Measurements from ENCODE around the gene CPAMD8. TPM values are rescaled to one million over a fixed set of nuclear protein-coding genes. Genes with fewer than 3 reads are reported as not detected.
"Not testable (repeated sequence)": the region's sequence is repeated elsewhere in the genome, so short reads cannot be mapped to it uniquely, and the experiment has no call there.

CPAMD8 gene
- total and polyA plus RNA-seq, 11 donors, result 5.2 to 49.5 (median 16.9) TPM

- H3K27ac ChIP-seq, result peak overlapping the region in 3 of 12 donors; percentile 25 to 72 (median 26)
- TF ChIP-seq CTCF (IDR thresholded peaks at IDR 0.05) (no peak), POLR2A (IDR thresholded peaks at IDR 0.05) (no peak)
- H3K36me3 ChIP-seq, result no peaks in the 10 kb centered on the region
- DNase-seq (no peak), ATAC-seq (no peak)
- intact Hi-C loops (cut with DNase I), result no loop called here
- H3K9me3 ChIP-seq, result peaks cover 0 to 23% (median 11%) of the 10 kb centered on the region in 12 donors
- H3K4me3 ChIP-seq, result peak overlapping the region in 7 of 12 donors; percentile 21 to 63 (median 50)
- H3K27me3 ChIP-seq, result peaks cover 3 to 45% (median 29%) of the 10 kb centered on the region in 9 donors
- peaks cover 0 to 34% (median 2%) of the 10 kb centered on the region in 12 donors for H3K4me1 ChIP-seq
- 72 to 80% (median 78%) methylated on average over 6 of the region's 6 CpGs for WGBS, 4 donors
Measured at GRCh38 chr19:17025361-17025760, 1.2 kb downstream of the CPAMD8 start.

DNA sequence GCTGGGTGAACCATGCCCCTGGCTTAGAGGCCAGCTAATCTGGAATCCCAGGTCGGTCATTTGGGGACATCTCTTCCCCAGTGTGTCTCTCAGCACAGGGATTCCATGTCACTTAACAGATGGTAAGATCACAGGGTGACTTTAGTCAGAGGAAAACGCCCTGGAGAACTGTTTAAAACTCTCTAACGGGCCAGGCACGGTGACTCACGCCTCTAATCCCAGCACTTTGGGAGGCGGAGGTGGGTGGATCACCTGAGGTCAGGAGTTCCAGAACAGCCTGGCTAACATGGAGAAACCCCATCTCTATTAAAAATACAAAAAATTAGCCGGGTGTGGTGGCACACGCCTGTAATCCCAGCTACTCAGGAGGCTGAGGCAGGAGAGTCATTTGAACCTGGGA, 1.7 kb downstream of the CPAMD8 start:
- peak overlapping the region in 2 of 12 donors; percentile 21 to 51 for H3K4me3 ChIP-seq

GRCh38 chr19:17023805-17024204, 2.8 kb downstream of the CPAMD8 start:
- intact Hi-C loops (cut with DNase I), result no loop called here
- peaks cover 3 to 43% (median 29%) of the 10 kb centered on the region in 9 donors for H3K27me3 ChIP-seq
- WGBS, 4 donors, result 79 to 95% (median 89%) methylated on average over 3 of the region's 3 CpGs

More for the DNA sequence above, 1.7 kb downstream of the CPAMD8 start:
- H3K4me1 ChIP-seq, result peaks cover 0 to 38% (median 2%) of the 10 kb centered on the region in 12 donors
- H3K27ac ChIP-seq; ATAC-seq; intact Hi-C loops (cut with DNase I); DNase-seq; H3K36me3 ChIP-seq: not testable (repeated sequence)
- H3K9me3 ChIP-seq, result peaks cover 0 to 23% (median 11%) of the 10 kb centered on the region in 12 donors
- 86 to 92% (median 89%) methylated on average over 8 of the region's 8 CpGs for WGBS, 4 donors
- peaks cover 3 to 45% (median 29%) of the 10 kb centered on the region in 9 donors for H3K27me3 ChIP-seq

DNA sequence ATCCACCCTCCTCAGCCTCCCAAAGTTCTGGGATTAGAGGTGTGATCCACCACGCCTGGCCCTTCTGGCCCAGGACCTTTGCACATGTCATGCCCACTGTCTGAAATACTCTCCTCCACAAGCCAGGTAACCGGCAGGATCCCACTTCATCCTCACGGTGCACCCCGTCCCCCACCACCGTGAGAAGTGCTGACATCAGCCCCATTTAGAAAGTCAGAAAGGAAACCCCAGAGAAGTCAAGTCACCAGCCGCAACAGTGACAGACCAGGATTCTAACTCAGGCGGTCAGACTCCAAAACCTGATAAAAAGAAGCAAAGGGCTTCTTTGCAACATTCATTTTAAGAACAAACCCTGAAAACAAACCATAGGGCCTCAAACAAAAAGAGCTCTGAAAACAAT, 3.9 kb downstream of the CPAMD8 start:
- Histone ChIP-seq H3K4me3 (no peak overlapping the region), H3K27me3 (peaks cover 3 to 37% (median 28%) of the 10 kb centered on the region in 9 donors), H3K36me3 (no peaks in the 10 kb centered on the region), H3K4me1 (peaks cover 0 to 38% (median 2%) of the 10 kb centered on the region in 12 donors), H3K9me3 (peaks cover 0 to 23% (median 11%) of the 10 kb centered on the region in 12 donors), H3K27ac (peak overlapping the region in 2 of 12 donors; percentile 23 to 60)
- ATAC-seq (no peak), DNase-seq (no peak)
- no peak for TF ChIP-seq POLR2A (IDR thresholded peaks at IDR 0.05)
- TF ChIP-seq CTCF (IDR thresholded peaks at IDR 0.05), result no peak
- 81 to 93% (median 86%) methylated on average over 7 of the region's 7 CpGs for WGBS, 4 donors
- intact Hi-C loops (cut with DNase I), result no loop called here

More at GRCh38 chr19:17023805-17024204, 2.8 kb downstream of the CPAMD8 start:
- no peak for DNase-seq
- no peak for TF ChIP-seq CTCF (IDR thresholded peaks at IDR 0.05)
- TF ChIP-seq POLR2A (IDR thresholded peaks at IDR 0.05), result no peak
- Histone ChIP-seq H3K4me1 (peaks cover 0 to 38% (median 2%) of the 10 kb centered on the region in 12 donors), H3K4me3 (no peak overlapping the region), H3K36me3 (no peaks in the 10 kb centered on the region), H3K27ac (no peak overlapping the region), H3K9me3 (peaks cover 0 to 23% (median 11%) of the 10 kb centered on the region in 12 donors)
- no peak for ATAC-seq

Measured in heart left ventricle (tissue), 16 donors.